ENCODE results near the gene RANBP6. TPM values are rescaled to one million over a fixed set of nuclear protein-coding genes. Genes with fewer than 3 reads are reported as not detected.

Gene RANBP6
- total RNA-seq, 2 experiments from 2014 or later, result 18.3 to 18.8 TPM

DNA sequence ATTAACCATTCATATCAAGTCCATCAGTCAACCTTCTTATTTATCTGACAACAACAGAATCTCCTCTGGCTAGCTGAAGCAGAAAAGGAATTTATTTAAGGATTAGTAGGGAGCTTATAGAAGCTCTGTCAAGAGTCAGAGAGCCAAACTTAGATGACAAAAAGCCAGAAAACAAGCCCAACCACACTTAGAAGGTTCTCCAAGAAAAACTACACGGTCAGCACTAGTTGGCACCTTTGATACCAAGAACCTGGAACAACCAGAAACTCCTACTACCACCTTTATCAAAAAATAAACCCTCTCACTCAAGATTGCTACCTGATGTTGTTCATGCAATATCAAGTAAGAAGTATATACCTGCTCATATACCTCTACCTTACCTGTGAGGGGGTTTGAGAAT, 36.9 kb downstream of the RANBP6 start:
- H3K36me3 Mint-ChIP-seq, result peaks cover 32% of the 10 kb centered on the region
- H3K4me3 Mint-ChIP-seq, result no peak overlapping the region
- H3K9me3 Mint-ChIP-seq, result peaks cover 2% of the 10 kb centered on the region
- no peak overlapping the region for H3K27ac Mint-ChIP-seq
- DNase-seq, result no peak
- H3K4me1 Mint-ChIP-seq, result peaks cover 14% of the 10 kb centered on the region
- H3K27me3 Mint-ChIP-seq, result no peaks in the 10 kb centered on the region

DNA sequence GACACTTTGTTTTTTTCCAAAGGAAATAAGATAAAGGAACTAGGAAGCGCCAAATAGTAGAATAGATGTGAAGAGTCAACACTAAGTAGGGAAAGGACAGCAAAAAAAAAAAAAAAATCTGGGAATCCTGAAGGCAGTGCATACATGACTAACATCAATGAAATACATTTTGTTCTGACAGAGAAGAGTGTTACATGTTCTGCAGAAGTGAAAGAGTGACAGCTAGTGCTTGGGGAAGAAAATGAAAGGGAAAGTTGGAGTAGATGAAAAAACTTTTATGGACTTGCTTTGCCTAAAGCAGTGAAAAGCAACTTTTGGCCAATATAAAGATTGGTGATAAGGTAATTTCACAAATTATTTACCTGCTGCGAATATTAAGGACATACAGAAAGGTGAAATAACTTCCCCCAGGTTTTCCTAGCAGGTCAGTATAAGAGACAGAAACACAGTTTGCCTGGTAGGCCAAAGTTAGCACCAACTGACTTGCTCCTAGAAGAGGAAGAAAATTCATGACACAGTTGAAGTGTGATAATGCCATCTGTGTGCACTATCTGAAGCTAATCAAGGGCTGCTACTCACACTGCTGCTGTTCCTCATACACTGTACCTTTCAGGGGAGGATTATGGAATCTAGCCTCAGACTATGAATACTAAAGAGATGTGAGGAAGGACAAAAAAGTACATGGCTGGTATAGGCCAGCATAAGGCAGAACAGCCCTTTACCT, 38.6 kb downstream of the RANBP6 start:
- Mint-ChIP-seq H3K4me1 (peaks cover 16% of the 10 kb centered on the region), H3K36me3 (peaks cover 29% of the 10 kb centered on the region), H3K9me3 (peaks cover 2% of the 10 kb centered on the region), H3K27ac (peak overlapping the region; percentile 42), H3K4me3 (no peak overlapping the region), H3K27me3 (no peaks in the 10 kb centered on the region)
- no peak for DNase-seq

DNA sequence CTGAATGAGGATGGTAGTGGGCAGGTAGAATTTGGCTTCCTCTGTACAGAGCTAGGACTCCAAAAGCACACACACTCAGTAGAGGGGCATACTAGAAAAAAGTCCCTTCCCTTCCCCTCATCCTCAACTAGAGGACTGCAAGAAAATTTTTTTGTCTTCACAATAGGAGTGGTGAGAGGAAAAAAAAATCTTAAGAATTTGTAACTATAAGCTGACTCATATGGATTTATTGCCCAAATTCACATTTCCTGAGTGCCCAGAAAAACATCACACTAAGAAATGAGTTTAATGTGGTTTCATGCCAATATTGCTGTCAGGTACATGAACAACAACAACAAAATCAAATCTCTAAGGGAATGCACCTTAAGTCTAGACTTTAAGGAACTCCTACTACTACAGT, 43.7 kb downstream of the RANBP6 start:
- Mint-ChIP-seq H3K27me3 (no peaks in the 10 kb centered on the region), H3K4me3 (no peak overlapping the region), H3K36me3 (peaks cover 28% of the 10 kb centered on the region), H3K4me1 (peaks cover 9% of the 10 kb centered on the region), H3K9me3 (peaks cover 2% of the 10 kb centered on the region), H3K27ac (no peak overlapping the region)
- DNase-seq, result no peak

Other genes starting within 250 kb of the RANBP6 start
- gene ERMP1, start 182.5 kb downstream of the RANBP6 start, total RNA-seq, result 1 to 10 TPM; 6.6 to 7.0 TPM
- gene MLANA, start 124.7 kb downstream of the RANBP6 start, total RNA-seq, result not detected
- gene IL33, start 200.2 kb upstream of the RANBP6 start, total RNA-seq, result not detected